SH-SY5Y (cell line): ENCODE measurements around the gene ARMC6.

Source experiments
- GATA2 ChIP-seq: IDR thresholded peaks from 2 replicates; pipeline ENCODE4 v1.6.1; 2011; ENCODE audit warnings: mild to moderate bottlenecking, low read depth, low read length
- GATA3 ChIP-seq: IDR thresholded peaks from 2 replicates; pipeline ENCODE4 v1.6.1; 2011; ENCODE audit warnings: low read depth, mild to moderate bottlenecking, low read length, moderate library complexity

ARMC6 gene

DNA sequence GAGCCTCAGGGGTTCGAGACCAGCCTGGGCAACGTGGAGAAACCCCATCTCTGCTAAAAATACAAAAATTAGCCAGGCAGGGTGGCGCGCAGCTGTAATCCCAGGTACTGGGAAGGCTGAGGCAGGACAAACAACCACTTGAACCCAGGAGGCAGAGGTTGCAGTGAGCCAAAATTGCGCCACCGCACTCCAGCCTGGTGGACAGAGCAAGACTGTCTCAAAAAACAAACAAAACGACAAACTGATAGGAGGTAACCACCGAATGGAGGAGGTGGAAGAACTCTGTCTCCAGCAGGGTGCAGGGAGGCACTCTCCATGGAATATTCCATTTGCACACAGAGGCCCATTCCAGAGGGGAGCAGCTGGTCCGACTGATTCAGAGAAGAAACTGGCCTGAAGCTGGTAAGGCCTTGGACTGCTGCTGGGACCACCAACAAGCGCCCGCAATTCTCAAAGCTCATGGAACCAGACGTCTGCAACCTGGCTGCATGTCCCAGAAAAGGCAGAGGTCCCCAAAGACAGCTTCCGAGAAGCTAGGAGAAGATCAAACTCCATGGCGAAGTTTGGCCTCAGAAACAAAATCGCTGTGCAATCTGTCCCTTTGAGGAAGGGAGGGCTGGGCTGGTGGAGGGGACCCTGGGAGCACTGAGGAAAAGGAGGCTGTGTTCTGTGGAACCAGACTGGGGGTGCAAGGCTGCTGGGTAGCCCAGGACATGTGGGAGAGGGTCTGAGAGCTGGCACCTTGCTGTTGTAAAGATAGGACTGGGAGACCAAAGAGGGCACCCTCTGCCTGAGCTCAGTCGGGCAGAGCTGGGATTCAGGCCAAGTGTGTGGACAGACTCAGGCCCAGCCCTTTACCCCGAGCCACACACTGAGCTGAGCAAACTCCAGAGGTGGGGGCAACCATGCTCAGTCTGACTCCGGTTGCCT lies 65.6 kb downstream of the ARMC6 start:
- no peak for TF ChIP-seq GATA3
- TF ChIP-seq GATA2: no peak

DNA sequence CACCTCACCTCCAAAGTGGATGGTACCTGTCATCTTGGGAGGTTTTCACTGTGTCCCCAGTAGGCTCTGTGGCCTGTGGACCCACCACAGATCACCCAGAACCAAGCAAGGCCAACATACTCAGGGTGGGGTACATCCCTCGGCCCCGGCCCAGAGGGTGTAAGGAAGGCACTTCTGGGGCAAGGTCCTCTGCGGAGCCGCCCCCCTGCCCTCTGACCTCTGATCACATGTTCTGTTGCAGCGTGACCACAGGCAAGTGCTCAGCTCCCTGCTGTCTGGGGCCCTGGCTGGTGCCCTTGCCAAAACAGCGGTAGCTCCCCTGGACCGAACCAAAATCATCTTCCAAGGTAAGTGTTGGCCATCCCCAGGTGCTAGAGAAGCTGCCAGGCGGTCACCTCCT lies 68.1 kb downstream of the ARMC6 start:
- no peak for TF ChIP-seq GATA2
- no peak for TF ChIP-seq GATA3

DNA sequence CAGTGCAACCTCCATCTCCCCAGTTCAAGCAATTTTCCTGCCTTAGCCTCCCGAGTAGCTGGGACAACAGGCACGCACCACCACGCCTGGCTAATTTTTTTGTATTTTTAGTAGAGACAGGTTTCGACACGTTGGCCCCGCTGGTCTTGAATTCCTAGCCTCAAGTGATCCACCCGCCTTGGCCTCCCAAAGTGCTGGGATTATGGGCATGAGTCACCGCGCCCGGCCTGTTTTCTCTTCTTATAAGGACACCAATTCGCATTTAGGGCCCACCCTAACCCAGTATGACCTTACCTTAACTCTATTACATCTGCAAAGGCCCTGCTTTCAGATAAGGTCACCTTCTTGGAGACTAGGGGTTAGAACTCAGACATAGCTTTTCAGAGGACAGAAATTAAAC lies 69.8 kb downstream of the ARMC6 start:
- TF ChIP-seq GATA3: no peak
- no peak for TF ChIP-seq GATA2

DNA sequence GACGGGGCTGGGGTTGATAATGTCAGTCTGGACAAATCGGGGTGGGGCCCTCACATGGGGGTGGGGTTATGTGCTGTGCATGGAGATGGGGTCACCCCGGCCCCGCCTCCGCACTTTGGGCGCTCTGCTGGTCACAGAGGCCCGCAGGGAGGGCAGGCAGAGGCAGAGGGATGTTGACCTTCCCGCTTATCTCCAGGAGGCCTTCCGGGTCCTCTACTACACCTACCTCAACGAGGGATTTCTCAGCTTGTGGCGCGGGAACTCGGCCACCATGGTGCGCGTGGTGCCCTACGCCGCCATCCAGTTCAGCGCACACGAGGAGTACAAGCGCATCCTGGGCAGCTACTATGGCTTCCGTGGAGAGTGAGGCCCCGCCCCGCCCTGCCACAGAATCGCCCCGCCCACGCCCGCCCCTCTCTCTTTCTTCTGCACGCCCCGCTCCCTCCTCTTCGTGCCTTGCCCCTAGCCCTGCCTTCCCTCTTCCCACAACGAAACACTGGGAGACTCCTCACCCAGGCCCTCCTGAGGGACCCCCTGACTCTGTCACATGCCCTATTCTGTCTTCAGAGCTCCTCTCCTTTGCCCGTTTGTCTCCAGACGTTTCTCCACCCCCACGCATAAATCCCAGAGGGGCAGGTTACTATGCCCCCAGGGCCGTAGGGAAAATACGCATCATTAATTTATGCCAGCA lies 72.1 kb downstream of the ARMC6 start:
- TF ChIP-seq GATA2 (no peak), GATA3 (no peak)

GRCh38 chr19:19106056-19106551 lies 72.7 kb downstream of the ARMC6 start:
- TF ChIP-seq GATA2 (no peak), GATA3 (no peak)

- TF ChIP-seq GATA2 (no peak), GATA3 (no peak)
Measured at GRCh38 chr19:19107654-19108053, 74.3 kb downstream of the ARMC6 start.
